ENCODE results near the gene LRPAP1.
A peak's percentile ranks its signal among the peaks of the same experiment; 100 is the strongest.

The LRPAP1 gene

DNA sequence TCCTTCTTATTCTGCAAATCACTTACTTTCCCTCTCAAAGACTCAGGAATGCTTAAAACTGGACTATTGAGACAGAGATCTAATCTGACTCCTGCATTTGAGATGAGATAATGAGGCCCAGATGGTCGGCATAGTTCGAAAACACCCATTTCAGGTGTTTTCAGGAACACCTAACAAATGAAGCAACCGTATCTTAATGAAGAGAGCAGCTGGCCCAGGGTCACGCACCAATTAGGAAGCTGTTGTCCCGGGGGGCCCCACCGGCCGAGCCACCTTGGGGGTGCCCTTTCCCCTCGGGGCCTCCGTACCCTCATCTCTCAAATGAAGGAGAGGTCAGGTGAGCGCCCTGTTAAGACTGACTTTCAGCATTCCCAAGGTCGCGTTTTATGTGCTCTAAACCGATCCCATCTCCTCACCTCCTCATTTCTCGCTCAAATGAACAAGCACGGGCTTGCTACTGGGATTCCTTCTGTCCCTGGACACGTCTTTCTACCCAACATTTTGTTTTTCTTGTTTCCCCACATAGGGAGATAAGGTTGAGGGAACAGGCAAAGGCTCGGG, 824 bp downstream of the LRPAP1 start:
- no peak for DNase-seq

- no peak for DNase-seq
These were observed 1.5 kb downstream of the LRPAP1 start for GRCh38 chr4:3530663-3531254.

GRCh38 chr4:3530051-3530450, 2.2 kb downstream of the LRPAP1 start:
- DNase-seq, result no peak

- no peak for DNase-seq
These were observed 2.9 kb downstream of the LRPAP1 start for GRCh38 chr4:3529363-3529762.

DNA sequence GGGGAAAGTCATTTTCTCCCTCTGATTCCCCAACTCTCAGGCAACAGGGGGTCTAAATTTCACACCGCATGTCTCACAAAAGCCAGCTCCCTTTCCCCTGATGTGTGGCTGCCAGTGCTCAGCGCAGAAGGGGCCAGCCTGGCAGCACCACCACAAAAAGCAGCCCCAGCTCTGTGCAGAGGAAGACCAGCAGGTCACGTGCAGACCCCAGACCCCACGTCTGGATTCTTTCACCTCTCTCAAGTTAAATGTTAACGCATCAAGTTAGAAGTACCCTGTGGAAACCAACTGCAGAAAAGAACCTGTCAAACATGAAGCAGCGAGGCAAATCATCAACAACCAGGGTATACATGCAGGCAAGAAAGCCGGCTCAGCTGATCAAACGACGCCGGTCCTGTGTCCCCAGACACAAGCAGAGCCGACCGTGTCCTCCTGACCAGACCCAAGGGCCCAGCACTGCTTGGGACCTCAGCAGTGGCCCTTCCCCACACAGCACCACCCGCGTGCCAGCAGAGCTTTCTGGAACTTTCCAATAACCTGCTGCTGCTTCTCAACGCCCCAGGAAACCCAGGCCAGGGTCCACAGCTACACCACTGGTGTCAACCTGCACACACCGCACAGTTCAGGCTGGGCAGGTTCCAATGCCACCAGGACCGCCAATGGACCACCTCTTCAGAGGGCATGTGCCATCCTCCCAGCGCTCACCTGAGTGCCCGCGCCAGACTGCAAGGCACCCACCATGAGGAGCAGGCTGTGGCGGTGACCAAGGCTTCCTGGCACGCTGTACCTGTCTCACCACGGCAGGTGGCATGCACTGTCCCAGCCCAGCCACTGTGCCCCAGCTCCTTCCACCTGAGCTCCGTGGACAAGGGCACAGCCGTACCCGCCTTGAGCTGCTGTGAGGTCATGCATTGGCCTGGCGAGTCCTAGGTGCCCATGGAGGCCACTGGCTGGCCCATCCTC, 4.0 kb downstream of the LRPAP1 start:
- no peak for DNase-seq

- DNase-seq, result no peak
These were observed 4.9 kb downstream of the LRPAP1 start for GRCh38 chr4:3527101-3527913.

DNA sequence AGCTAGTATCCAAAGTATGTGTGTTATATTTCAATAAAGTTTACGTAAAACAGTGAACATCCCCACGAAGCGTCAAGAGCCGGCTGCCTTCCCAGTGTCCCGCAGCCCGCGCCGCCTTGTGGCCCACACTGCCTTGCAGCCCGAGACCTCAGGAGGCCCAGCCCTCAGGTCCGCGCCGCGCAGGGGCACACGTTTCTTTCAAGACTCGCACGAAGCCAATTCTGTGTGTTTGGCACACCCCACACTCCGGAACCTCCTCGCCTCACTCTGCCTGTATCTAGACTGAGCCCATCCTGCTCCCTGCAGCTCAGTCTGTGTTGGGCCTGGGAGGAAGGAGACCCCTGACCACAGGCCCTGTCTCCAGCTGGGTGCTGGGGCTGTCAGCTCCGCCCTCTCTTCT, 5.8 kb downstream of the LRPAP1 start:
- no peak for DNase-seq

DNA sequence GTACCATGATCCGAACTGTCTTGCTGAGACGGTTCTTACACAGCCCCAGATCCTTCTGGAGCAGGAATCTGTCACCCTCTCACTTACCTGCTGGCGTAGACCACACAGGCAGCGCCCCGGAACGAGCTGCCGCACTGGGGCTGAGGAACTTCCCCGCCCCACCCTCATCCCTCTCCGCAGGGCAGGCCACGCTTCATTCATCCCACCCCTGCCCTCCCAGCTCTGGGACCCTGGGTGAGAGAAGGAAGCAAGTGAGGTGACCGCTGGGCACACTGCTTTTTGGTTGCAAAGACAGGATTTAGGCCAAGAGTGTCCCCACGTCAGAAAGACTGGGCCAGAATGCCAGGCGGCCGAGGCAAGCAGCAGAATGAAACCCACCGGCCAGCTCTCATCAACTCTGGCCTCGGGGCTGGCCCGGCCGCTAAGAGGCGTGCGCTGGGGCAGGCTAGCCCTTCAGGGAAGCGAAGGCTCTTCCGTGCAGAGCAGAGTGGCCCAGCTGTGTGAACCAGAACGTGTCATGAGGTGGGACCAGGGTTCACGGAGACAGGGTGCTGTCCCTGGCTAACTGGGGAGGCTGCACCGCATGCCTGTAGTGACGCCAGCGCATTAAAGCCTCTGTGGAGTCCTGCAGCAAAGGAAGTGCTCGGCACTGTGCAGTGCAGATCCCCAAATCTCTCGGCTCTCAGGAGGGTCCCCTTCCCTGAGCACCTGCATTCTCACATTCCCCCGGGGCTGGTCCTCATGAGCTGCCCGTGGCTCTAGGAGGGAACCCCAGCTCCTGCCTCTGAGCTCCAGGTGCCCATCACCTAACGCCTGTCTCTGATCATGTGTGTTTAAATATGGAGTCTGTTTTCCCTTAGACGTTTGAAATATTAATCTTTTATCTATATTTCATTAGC, 6.4 kb downstream of the LRPAP1 start:
- no peak for DNase-seq

GRCh38 chr4:3524920-3525319, 7.3 kb downstream of the LRPAP1 start:
- no peak for DNase-seq

DNA sequence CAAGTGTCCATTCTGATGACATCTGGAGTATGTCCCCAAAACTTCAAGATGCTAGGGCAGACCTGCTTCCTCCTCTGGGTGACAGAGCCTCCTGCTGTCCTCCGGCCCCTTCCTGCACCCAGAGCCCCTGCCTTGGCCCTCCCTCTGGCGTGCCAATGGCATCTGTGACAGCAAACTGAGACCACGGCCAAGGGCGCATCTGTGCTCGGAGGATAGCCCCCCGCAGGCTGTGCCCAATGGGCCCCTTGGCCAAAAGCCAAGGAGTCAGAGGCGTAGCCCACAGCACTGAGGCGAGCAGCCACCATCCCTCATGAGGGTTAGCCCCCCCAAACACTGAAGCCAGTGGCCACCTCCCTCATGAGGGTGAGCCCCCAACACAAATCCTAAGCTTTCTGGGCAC, 7.9 kb downstream of the LRPAP1 start:
- DNase-seq, result no peak

DNA sequence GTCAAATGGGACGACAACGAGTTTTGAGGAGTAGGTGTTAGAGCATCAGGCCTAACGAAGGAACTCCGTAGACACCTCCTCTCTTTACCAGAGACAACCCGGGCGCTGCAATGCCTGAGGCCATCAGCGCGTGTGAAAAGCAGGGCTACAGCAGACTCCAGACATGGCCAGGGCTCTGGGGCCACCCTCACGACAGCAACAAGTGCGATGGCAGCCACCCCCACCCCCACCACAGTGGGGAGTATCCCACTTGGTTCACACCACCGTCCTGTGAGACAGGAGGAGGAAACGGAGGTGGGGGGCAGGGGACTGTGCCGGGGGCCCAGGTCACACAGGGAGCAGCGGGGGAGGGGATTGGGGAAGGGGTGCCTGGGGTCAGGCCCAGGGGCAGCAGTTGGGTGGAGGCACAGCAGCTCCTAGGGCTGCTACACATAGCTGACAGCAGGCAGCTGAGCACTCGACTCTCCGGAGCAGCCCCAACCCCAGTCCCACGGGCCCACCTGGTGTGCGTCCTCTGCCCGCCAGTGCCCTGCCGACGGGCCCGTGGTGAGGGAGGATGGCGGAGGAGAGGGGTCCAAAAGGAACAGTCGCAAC, 8.5 kb downstream of the LRPAP1 start:
- DNase-seq, result no peak

DNA sequence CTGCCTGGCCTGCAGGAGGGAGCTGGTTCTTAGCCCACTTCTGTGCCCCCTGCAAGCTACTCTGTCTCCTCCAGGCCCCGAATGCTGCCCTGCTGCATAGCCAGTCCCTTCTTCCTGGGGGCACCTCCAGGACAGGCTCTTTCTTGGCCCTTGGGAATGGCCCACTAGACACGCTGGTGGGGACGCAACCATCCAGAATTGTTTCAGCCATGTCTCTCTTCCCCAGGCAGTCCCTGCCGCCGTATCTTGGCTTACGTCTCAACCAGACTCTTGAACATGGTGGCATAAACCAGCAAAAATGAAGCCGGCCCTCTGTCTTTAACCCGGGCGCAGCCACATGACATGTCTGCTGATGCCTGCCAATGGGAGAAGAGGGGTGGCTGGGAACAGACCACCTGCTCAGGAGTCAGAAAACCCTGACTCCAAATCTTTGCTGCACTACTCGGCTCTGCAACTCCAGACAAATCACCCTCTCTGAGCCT, 9.0 kb downstream of the LRPAP1 start:
- no peak for DNase-seq

DNA sequence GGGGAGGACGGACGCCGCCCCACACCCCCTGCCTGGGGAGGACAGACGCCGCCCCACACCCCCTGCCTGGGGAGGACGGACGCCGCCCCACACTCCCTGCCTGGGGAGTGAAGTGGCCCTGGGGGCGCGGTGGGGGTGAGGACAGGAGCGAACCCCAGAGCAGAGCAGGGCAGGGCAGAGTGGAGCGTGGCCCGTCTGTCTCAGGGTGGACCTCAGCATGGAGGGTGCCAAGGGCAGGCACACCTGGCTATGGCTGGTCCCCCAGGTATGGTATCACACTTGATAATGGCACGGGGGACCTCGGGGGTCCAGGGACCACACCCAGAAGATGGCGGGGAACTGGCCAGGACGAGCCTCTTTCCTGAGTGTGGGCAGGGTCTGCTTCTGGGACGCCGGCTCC, 9.6 kb downstream of the LRPAP1 start:
- no peak for DNase-seq

DNA sequence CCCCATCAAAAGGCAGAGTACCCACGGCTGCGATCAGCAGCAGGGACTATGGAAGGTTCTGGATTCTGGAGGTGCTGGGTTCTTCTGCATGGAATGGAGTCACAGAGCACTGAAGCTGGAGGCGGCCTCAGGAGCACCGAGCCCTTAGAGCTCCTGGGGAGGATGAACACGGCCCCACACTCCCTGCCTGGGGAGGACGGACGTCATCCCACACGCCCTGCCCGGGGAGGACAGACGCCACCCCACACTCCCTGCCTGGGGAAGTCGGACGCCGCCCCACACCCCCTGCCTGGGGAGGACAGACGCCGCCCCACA, 9.9 kb downstream of the LRPAP1 start:
- DNase-seq, result no peak

- no peak for DNase-seq
These were observed 10.4 kb downstream of the LRPAP1 start for GRCh38 chr4:3521621-3522325.

GRCh38 chr4:3520796-3521600, 11.2 kb downstream of the LRPAP1 start:
- DNase-seq, result peak; percentile 9

GRCh38 chr4:3520276-3520675, 11.9 kb downstream of the LRPAP1 start:
- DNase-seq, result peak; percentile 5

- DNase-seq, result peak; percentile 6
These were observed 12.6 kb downstream of the LRPAP1 start for GRCh38 chr4:3519468-3520264.

DNA sequence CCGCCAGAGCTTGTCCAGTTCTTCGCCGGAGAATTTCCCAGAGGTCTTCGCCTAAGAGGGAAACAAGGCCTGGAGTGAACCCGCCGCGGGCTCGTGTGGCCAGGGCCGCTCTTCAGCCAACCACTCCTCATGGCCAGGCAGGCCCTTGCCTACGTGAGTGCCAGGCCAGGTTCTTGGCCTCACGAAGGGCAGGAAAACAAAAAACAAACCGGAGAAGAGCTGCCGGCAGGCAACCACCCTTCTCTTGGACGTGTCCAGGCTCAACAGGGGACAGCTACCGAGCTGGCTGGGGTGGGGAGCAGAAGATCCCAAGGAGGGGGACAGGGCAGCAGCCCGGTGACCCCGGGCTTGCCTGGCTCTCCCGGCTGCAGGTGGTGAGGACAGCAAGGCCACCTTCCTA, 13.3 kb downstream of the LRPAP1 start:
- peak; percentile 3 for DNase-seq

Data from activated naive CD4-positive, alpha-beta T cell treated with anti-CD3 and anti-CD28 coated beads, Interleukin-2, amount 50 U/mL, for 16 hours (primary cell).